Omental fat pad (tissue), 4 donors: ENCODE data around the gene OBSL1. TPM values are rescaled to one million over a fixed set of nuclear protein-coding genes. Genes with fewer than 3 reads are reported as not detected.

Source experiments
- ATAC-seq: fragments of 150-250 bp; one replicate; pipeline ENCODE4 v1.9.1; 2016; ENCODE audit warnings: mild to moderate bottlenecking, moderate library complexity; ENCODE audit not compliant: low FRiP score
- DNase-seq: peaks from one replicate; pipeline ENCODE4 v3.0.0-alpha.2; 2019; ENCODE audit warnings: low spot score
- CTCF ChIP-seq, 3 donors: fragments of 450-650 bp; IDR thresholded peaks; one replicate each; pipeline ENCODE4 v1.5.1; 2016 to 2017; ENCODE audit warnings: antibody characterized with exemption in 3 of 3, mild to moderate bottlenecking in 3 of 3, moderate library complexity in 2 of 3
- total RNA-seq, 4 donors: library from RNA; depleted of rRNA; stranded (reverse); fragments of >200 nt; gene quantifications; one replicate each; pipeline ENCODE4 v1.1.0, GENCODE V29; 2016

OBSL1 gene
- total RNA-seq, 4 donors from 2014 or later = 68.6 to 117 (median 88.7) TPM

GRCh38 chr2:219511547-219512325, 59.6 kb downstream of the OBSL1 start:
- DNase-seq (no peak), ATAC-seq (no peak)
- TF ChIP-seq CTCF (IDR thresholded peaks at IDR 0.05) = no peak

- no peak for TF ChIP-seq CTCF (IDR thresholded peaks at IDR 0.05)
- DNase-seq = no peak
These were observed 60.7 kb downstream of the OBSL1 start for GRCh38 chr2:219510512-219511135.

GRCh38 chr2:219509780-219510511, 61.4 kb downstream of the OBSL1 start:
- ATAC-seq (peak; percentile 78), DNase-seq (no peak)
- peak in 1 of 3 donors; percentile 22 for TF ChIP-seq CTCF (IDR thresholded peaks at IDR 0.05)

More at GRCh38 chr2:219510512-219511135, 60.7 kb downstream of the OBSL1 start:
- ATAC-seq = no peak

GRCh38 chr2:219508971-219509779, 62.2 kb downstream of the OBSL1 start:
- ATAC-seq (peak; percentile 6), DNase-seq (no peak)
- no peak for TF ChIP-seq CTCF (IDR thresholded peaks at IDR 0.05)

GRCh38 chr2:219508444-219508734, 63.0 kb downstream of the OBSL1 start:
- DNase-seq (no peak), ATAC-seq (no peak)
- no peak for TF ChIP-seq CTCF (IDR thresholded peaks at IDR 0.05)

- TF ChIP-seq CTCF (IDR thresholded peaks at IDR 0.05) = no peak
- DNase-seq = no peak
- ATAC-seq = no peak
These were observed 63.5 kb downstream of the OBSL1 start for GRCh38 chr2:219507581-219508443.
